ENCODE results near the gene S1PR1. TPM values are rescaled to one million over a fixed set of nuclear protein-coding genes. Genes with fewer than 3 reads are reported as not detected.

Gene S1PR1
- total and polyA plus RNA-seq, 8 donors: 35.5 to 180 (median 160) TPM

DNA sequence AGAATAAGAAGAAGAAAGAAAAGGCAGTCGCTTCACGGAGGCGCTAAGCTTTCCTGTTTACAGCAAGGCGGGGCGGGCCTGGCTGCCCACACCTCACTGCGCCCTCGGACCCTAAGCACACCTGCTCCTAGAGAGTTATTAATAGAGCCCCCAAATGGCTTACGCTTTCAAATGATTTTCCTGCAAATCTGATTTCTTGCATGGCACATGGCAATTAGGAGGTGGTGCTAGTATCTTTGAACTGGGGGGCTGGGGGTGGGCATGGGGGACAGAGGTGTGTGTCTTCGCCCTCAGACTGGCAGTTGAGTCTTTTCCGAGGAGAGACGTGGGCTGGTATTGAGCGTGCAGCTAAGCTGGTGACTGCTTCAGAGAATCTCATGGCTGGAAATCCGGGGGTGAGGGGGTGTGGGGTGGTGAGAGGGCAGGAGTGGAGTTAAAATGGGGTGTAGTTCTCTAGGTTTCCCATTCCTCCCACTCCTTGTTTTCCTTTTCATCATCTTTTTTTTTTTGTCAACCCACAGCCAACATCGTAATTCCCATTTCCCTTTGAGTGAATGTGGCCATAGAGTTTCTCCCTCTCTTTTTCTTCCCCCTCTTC lies 1.3 kb downstream of the S1PR1 start:
- ATAC-seq (no peak), DNase-seq (peak in 2 of 4 donors; percentile 28 to 70)
- H3K4me1 ChIP-seq: peaks cover 5 to 7% of the 10 kb centered on the region in 2 donors
- intact Hi-C loops (cut with DNase I): no loop called here
- peak overlapping the region; percentile 48 to 64 for H3K4me3 ChIP-seq
- TF ChIP-seq, protein P1, sequence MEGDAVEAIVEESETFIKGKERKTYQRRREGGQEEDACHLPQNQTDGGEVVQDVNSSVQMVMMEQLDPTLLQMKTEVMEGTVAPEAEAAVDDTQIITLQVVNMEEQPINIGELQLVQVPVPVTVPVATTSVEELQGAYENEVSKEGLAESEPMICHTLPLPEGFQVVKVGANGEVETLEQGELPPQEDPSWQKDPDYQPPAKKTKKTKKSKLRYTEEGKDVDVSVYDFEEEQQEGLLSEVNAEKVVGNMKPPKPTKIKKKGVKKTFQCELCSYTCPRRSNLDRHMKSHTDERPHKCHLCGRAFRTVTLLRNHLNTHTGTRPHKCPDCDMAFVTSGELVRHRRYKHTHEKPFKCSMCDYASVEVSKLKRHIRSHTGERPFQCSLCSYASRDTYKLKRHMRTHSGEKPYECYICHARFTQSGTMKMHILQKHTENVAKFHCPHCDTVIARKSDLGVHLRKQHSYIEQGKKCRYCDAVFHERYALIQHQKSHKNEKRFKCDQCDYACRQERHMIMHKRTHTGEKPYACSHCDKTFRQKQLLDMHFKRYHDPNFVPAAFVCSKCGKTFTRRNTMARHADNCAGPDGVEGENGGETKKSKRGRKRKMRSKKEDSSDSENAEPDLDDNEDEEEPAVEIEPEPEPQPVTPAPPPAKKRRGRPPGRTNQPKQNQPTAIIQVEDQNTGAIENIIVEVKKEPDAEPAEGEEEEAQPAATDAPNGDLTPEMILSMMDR (IDR thresholded peaks at IDR 0.05): no peak
- peak overlapping the region; percentile 65 to 88 for H3K27ac ChIP-seq
- H3K27me3 ChIP-seq: peaks cover 0 to 42% of the 10 kb centered on the region in 2 donors
- peaks cover 0 to 26% of the 10 kb centered on the region in 2 donors for H3K36me3 ChIP-seq
- H3K9me3 ChIP-seq: no peaks in the 10 kb centered on the region

DNA sequence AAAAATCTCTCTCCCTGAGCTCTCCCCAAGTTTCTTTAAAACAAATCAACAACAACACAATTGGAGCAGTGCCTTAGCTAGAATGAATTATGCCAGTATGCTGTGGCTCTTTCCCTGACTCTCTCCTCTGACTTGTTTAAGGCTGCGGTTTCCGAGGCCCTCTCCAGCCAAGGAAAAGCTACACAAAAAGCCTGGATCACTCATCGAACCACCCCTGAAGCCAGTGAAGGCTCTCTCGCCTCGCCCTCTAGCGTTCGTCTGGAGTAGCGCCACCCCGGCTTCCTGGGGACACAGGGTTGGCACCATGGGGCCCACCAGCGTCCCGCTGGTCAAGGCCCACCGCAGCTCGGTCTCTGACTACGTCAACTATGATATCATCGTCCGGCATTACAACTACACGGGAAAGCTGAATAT lies 1.9 kb downstream of the S1PR1 start:
- peak overlapping the region; percentile 48 to 64 for H3K4me3 ChIP-seq
- TF ChIP-seq, protein P1 (IDR thresholded peaks at IDR 0.05): peak; percentile 93 to 95
- H3K36me3 ChIP-seq: peaks cover 0 to 26% of the 10 kb centered on the region in 2 donors
- intact Hi-C loops (cut with DNase I): no loop called here
- ATAC-seq (peak; percentile 84), DNase-seq (peak; percentile 87 to 95 (median 90))
- no peaks in the 10 kb centered on the region for H3K9me3 ChIP-seq
- H3K27ac ChIP-seq: peak overlapping the region; percentile 65 to 88
- peaks cover 0 to 42% of the 10 kb centered on the region in 2 donors for H3K27me3 ChIP-seq
- peaks cover 5 to 7% of the 10 kb centered on the region in 2 donors for H3K4me1 ChIP-seq

DNA sequence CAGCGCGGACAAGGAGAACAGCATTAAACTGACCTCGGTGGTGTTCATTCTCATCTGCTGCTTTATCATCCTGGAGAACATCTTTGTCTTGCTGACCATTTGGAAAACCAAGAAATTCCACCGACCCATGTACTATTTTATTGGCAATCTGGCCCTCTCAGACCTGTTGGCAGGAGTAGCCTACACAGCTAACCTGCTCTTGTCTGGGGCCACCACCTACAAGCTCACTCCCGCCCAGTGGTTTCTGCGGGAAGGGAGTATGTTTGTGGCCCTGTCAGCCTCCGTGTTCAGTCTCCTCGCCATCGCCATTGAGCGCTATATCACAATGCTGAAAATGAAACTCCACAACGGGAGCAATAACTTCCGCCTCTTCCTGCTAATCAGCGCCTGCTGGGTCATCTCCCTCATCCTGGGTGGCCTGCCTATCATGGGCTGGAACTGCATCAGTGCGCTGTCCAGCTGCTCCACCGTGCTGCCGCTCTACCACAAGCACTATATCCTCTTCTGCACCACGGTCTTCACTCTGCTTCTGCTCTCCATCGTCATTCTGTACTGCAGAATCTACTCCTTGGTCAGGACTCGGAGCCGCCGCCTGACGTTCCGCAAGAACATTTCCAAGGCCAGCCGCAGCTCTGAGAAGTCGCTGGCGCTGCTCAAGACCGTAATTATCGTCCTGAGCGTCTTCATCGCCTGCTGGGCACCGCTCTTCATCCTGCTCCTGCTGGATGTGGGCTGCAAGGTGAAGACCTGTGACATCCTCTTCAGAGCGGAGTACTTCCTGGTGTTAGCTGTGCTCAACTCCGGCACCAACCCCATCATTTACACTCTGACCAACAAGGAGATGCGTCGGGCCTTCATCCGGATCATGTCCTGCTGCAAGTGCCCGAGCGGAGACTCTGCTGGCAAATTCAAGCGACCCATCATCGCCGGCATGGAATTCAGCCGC lies 2.5 kb downstream of the S1PR1 start:
- Histone ChIP-seq H3K4me1 (peaks cover 5 to 7% of the 10 kb centered on the region in 2 donors), H3K4me3 (peak overlapping the region; percentile 48 to 64), H3K27ac (peak overlapping the region; percentile 65 to 88), H3K27me3 (peaks cover 0 to 42% of the 10 kb centered on the region in 2 donors), H3K36me3 (peaks cover 0 to 26% of the 10 kb centered on the region in 2 donors), H3K9me3 (no peaks in the 10 kb centered on the region)
- DNase-seq (peak in 3 of 4 donors; percentile 53 to 60 (median 58)), ATAC-seq (peak; percentile 3)
- TF ChIP-seq, protein P1 (IDR thresholded peaks at IDR 0.05): no peak
- intact Hi-C loops (cut with DNase I): no loop called here

DNA sequence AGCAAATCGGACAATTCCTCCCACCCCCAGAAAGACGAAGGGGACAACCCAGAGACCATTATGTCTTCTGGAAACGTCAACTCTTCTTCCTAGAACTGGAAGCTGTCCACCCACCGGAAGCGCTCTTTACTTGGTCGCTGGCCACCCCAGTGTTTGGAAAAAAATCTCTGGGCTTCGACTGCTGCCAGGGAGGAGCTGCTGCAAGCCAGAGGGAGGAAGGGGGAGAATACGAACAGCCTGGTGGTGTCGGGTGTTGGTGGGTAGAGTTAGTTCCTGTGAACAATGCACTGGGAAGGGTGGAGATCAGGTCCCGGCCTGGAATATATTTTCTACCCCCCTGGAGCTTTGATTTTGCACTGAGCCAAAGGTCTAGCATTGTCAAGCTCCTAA lies 3.2 kb downstream of the S1PR1 start:
- DNase-seq (peak in 1 of 4 donors; percentile 35), ATAC-seq (no peak)
- TF ChIP-seq, protein P1 (IDR thresholded peaks at IDR 0.05): no peak
- peaks cover 5 to 7% of the 10 kb centered on the region in 2 donors for H3K4me1 ChIP-seq
- H3K4me3 ChIP-seq: peak overlapping the region; percentile 48 to 64
- no peaks in the 10 kb centered on the region for H3K9me3 ChIP-seq
- peaks cover 0 to 26% of the 10 kb centered on the region in 2 donors for H3K36me3 ChIP-seq
- intact Hi-C loops (cut with DNase I): no loop called here
- peak overlapping the region; percentile 39 to 88 for H3K27ac ChIP-seq
- H3K27me3 ChIP-seq: peaks cover 0 to 40% of the 10 kb centered on the region in 2 donors
